B cell (primary cell): ENCODE measurements around the gene AUTS2. TPM values are rescaled to one million over a fixed set of nuclear protein-coding genes. Genes with fewer than 3 reads are reported as not detected.

ENCODE experiments used
- ATAC-seq: fragments of 200-7000 bp; cut with Tn5 transposase; one replicate; pipeline ENCODE4 v1.10.0; 2021; ENCODE audit warnings: low read depth, mild to moderate bottlenecking, moderate number of reproducible peaks, moderate library complexity
- CTCF ChIA-PET: fragments of 350-600 bp; sonication (Branson Sonifier 250); formaldehyde crosslinking; loops from one replicate; lab custom pipeline; 2021; ENCODE audit warnings: antibody characterized with exemption, inconsistent platforms; lab: Charles Lee
- POLR2A ChIA-PET: fragments of 350-600 bp; sonication (Branson Sonifier 250); formaldehyde crosslinking; loops from one replicate; lab custom pipeline; 2021; ENCODE audit warnings: antibody characterized with exemption; lab: Charles Lee
- DNase-seq: peaks from one replicate; pipeline ENCODE4 v3.0.0; 2013
- H2AFZ ChIP-seq: 2 replicates; pipeline ENCODE4 v1.6.1; 2012; ENCODE audit warnings: mild to moderate bottlenecking, low read depth, low read length; ENCODE audit not compliant: insufficient read depth, poor library complexity, severe bottlenecking
- H3K27ac ChIP-seq, 2 donors: 1 replicate in 1 of 2; 2 replicates in 1 of 2; pipeline ENCODE4 v1.5.1; 2012 to 2013; ENCODE audit warnings: low read length in 2 of 2, mild to moderate bottlenecking in 2 of 2, moderate library complexity in 1 of 2
- H3K27me3 ChIP-seq, 4 experiments: fragments of 200-600 bp in 1 of 4; sonication (generic) in 1 of 4; replicated peaks in 1 of 4; 1 replicate in 2 of 4; 2 replicates in 2 of 4; pipeline versions ENCODE4 v1.6.1 to v1.7.0; 2013 to 2016; ENCODE audit warnings: low read length in 3 of 4, mild to moderate bottlenecking in 2 of 4, mixed read lengths in 1 of 4, moderate library complexity in 1 of 4; ENCODE audit not compliant: insufficient read depth in 4 of 4, control insufficient read depth in 3 of 4; ENCODE audit errors: control extremely low read depth in 1 of 4
- H3K36me3 ChIP-seq, 2 experiments: replicated peaks in 1 of 2; 1 replicate in 1 of 2; 2 replicates in 1 of 2; pipeline versions ENCODE4 v1.6.1 to v1.7.1; 2013; ENCODE audit warnings: low read length in 1 of 2; ENCODE audit not compliant: insufficient read depth in 2 of 2, control insufficient read depth in 1 of 2; ENCODE audit errors: control extremely low read depth in 1 of 2, extremely low read depth in 1 of 2
- H3K4me1 ChIP-seq, 2 donors: fragments of 200-600 bp in 1 of 2; sonication (generic) in 1 of 2; 1 replicate in 1 of 2; 2 replicates in 1 of 2; pipeline versions ENCODE4 v1.5.1 to v1.6.1; 2013 to 2017; ENCODE audit warnings: low read length in 2 of 2; ENCODE audit not compliant: control insufficient read depth in 2 of 2, insufficient read depth in 2 of 2
- H3K4me2 ChIP-seq: replicated peaks from 2 replicates; pipeline ENCODE3; 2012; ENCODE audit warnings: mild to moderate bottlenecking, low read depth, low read length; ENCODE audit not compliant: poor library complexity, severe bottlenecking
- H3K4me3 ChIP-seq, 5 experiments: fragments of 200-600 bp in 1 of 5; sonication (generic) in 1 of 5; 1 replicate in 3 of 5; 2 replicates in 2 of 5; pipeline versions ENCODE4 v1.5.1 to v1.7.0; 2011 to 2016; ENCODE audit warnings: low read length in 4 of 5, mild to moderate bottlenecking in 4 of 5, low read depth in 2 of 5, control low read depth in 1 of 5, moderate library complexity in 1 of 5; ENCODE audit not compliant: insufficient read depth in 1 of 5; ENCODE audit errors: control extremely low read depth in 1 of 5, extremely low read depth in 1 of 5
- H3K79me2 ChIP-seq: fragments of 200-600 bp; sonication (generic); one replicate; pipeline ENCODE4 v1.6.0; 2016; ENCODE audit warnings: low read length; ENCODE audit not compliant: control insufficient read depth, insufficient read depth
- H3K9ac ChIP-seq: fragments of 200-600 bp; sonication (generic); 2 replicates; pipeline ENCODE4 v1.6.1; 2017; ENCODE audit warnings: mild to moderate bottlenecking, low read length, moderate library complexity
- H3K9me3 ChIP-seq, 3 donors: one replicate each; pipeline versions ENCODE4 v1.6.1 to v1.7.1; 2013; ENCODE audit warnings: low read length in 2 of 3; ENCODE audit not compliant: control insufficient read depth in 2 of 3, insufficient read depth in 1 of 3; ENCODE audit errors: control extremely low read depth in 1 of 3
- H4K20me1 ChIP-seq: 2 replicates; pipeline ENCODE4 v1.6.0; 2012; ENCODE audit warnings: mild to moderate bottlenecking, low read length; ENCODE audit not compliant: insufficient read depth, control insufficient read depth, poor library complexity, severe bottlenecking
- H3K27ac Mint-ChIP-seq: one replicate; pipeline ENCODE4 v1.8.0; 2021; ENCODE audit warnings: mixed read lengths
- H3K27me3 Mint-ChIP-seq: one replicate; pipeline ENCODE4 v1.8.0; 2021; ENCODE audit warnings: mixed read lengths
- H3K4me1 Mint-ChIP-seq: one replicate; pipeline ENCODE4 v1.8.0; 2021; ENCODE audit warnings: mixed read lengths
- H3K4me3 Mint-ChIP-seq: one replicate; pipeline ENCODE4 v1.8.0; 2021; ENCODE audit warnings: mixed read lengths
- H3K9me3 Mint-ChIP-seq: one replicate; pipeline ENCODE4 v1.8.0; 2022; ENCODE audit warnings: mixed read lengths; ENCODE audit not compliant: insufficient read depth
- CTCF ChIP-seq: fragments of 200-600 bp; IDR thresholded peaks from one replicate; pipeline ENCODE4 v1.8.0; 2022; ENCODE audit warnings: antibody characterized with exemption, mild to moderate bottlenecking
- EZH2 ChIP-seq: IDR thresholded peaks from 2 replicates; pipeline ENCODE4 v1.6.1; 2012; ENCODE audit warnings: borderline replicate concordance, low read depth, mild to moderate bottlenecking, moderate library complexity, low read length; ENCODE audit not compliant: insufficient read depth, poor library complexity, severe bottlenecking
- WGBS: methylation state at CpG from one replicate; pipeline ENCODE4 v1.1.5; 2013; ENCODE audit warnings: missing lambda C conversion rate; ENCODE audit not compliant: insufficient coverage; 5-methylcytosine and 5-hydroxymethylcytosine counted together
- intact Hi-C: fragments of 100-400 bp; cut with micrococcal nuclease; formaldehyde crosslinking; loops from one replicate; pipeline ENCODE4 v1.10.0; 2022
- polyA plus RNA-seq: library from polyadenylated mRNA; depleted of rRNA; stranded (reverse); fragments of >200 nt; gene quantifications from 2 replicates; pipeline ENCODE4 v1.2.3, GENCODE V29; 2012
- total RNA-seq, 2 donors: library from RNA; stranded (reverse); fragments of 120-200 nt in 1 of 2; gene quantifications; 1 replicate in 1 of 2; 2 replicates in 1 of 2; pipeline versions ENCODE4 v1.2.3 to v1.2.4, GENCODE V29; 2013 to 2022

Gene AUTS2
- total and polyA plus RNA-seq, 2 donors (not counting 1 experiment from before 2014, with no cell fraction given): 22.3 to 35.0 TPM

GRCh38 chr7:69795932-69796331, 197.7 kb downstream of the AUTS2 start:
- H3K9ac ChIP-seq: no peak overlapping the region
- no peaks in the 10 kb centered on the region for H3K36me3 ChIP-seq
- no peaks in the 10 kb centered on the region for H3K79me2 ChIP-seq
- Mint-ChIP-seq H3K27ac (no peak overlapping the region), H3K27me3 (no peaks in the 10 kb centered on the region), H3K9me3 (no peaks in the 10 kb centered on the region), H3K4me1 (peaks cover 6% of the 10 kb centered on the region), H3K4me3 (no peak overlapping the region)
- H3K27me3 ChIP-seq: no peaks in the 10 kb centered on the region
- no peak overlapping the region for H2AFZ ChIP-seq
- WGBS: 70% methylated on average over 4 of the region's 5 CpGs
- CTCF ChIA-PET: no interaction called here
- TF ChIP-seq EZH2 (no peak), CTCF (no peak)
- H3K27ac ChIP-seq: no peak overlapping the region
- no peak for ATAC-seq
- peaks cover 0 to 7% of the 10 kb centered on the region in 2 donors for H3K4me1 ChIP-seq
- H3K4me3 ChIP-seq: no peak overlapping the region
- no peak overlapping the region for H3K4me2 ChIP-seq
- H4K20me1 ChIP-seq: no peaks in the 10 kb centered on the region
- no peak for DNase-seq
- POLR2A ChIA-PET: interaction anchor here (0.6 kb wide), 1 partner anchor 10 kb away, joined by 3 read pairs; no protein-coding TSS in a partner anchor
- intact Hi-C loops: no loop called here
- no peaks in the 10 kb centered on the region for H3K9me3 ChIP-seq

DNA sequence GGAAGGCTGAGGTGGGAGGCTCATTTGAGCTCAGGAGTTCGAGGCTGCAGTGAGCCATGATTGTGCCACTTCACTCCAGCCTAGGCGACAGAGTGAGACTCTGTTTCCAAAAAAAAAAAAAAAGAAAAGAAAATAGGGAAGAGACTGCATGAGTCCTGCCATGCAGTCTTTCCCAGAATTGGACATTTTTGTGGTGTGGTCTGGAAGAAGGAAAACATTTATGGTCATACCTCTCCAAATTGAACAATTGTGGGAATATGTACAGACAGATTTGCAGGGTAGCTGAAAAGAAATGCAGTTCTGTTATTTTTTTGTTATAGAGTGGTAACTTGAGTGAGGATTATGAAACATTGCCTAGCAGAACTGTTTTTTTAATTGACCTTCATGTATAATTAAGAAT, 198.1 kb downstream of the AUTS2 start:
- Histone ChIP-seq H3K4me3 (no peak overlapping the region), H3K4me1 (peaks cover 0 to 7% of the 10 kb centered on the region in 2 donors), H2AFZ (no peak overlapping the region), H3K9me3 (no peaks in the 10 kb centered on the region), H3K79me2 (no peaks in the 10 kb centered on the region), H4K20me1 (no peaks in the 10 kb centered on the region), H3K27me3 (no peaks in the 10 kb centered on the region), H3K4me2 (no peak overlapping the region), H3K9ac (no peak overlapping the region), H3K27ac (no peak overlapping the region), H3K36me3 (no peaks in the 10 kb centered on the region)
- H3K4me1 Mint-ChIP-seq: peaks cover 6% of the 10 kb centered on the region
- DNase-seq (no peak), ATAC-seq (no peak)
- TF ChIP-seq CTCF (no peak), EZH2 (no peak)
- H3K27me3 Mint-ChIP-seq: no peaks in the 10 kb centered on the region
- intact Hi-C loops: no loop called here
- no peaks in the 10 kb centered on the region for H3K9me3 Mint-ChIP-seq
- ChIA-PET POLR2A (interaction anchor here (0.6 kb wide), 1 partner anchor 10 kb away, joined by 3 read pairs; no protein-coding TSS in a partner anchor), CTCF (no interaction called here)
- no peak overlapping the region for H3K27ac Mint-ChIP-seq
- H3K4me3 Mint-ChIP-seq: no peak overlapping the region
- 88% methylated on average over 2 of the region's 2 CpGs for WGBS
